Tongue (tissue), 2 donors: ENCODE data around the gene CYP1B1. TPM values are rescaled to one million over a fixed set of nuclear protein-coding genes. Genes with fewer than 3 reads are reported as not detected.
"Not testable (repeated sequence)": the region's sequence is repeated elsewhere in the genome, so short reads cannot be mapped to it uniquely, and the experiment has no call there.

Experiments used
- DNase-seq: peaks from one replicate; pipeline ENCODE4 v3.0.0-alpha.2; 2015
- total RNA-seq: library from RNA; depleted of rRNA; stranded (reverse); fragments of >200 nt; gene quantifications from one replicate; pipeline ENCODE4 v1.2.3, GENCODE V29; 2014

The CYP1B1 gene
- total RNA-seq, result 8.0 TPM

- peak; percentile 11 for DNase-seq
Observed at GRCh38 chr2:38075507-38076151, at the start of gene CYP1B1. Gene CYP1B1 (minus strand): TSS chr2:38076151. CDS start chr2:38075388, 763 bp downstream.

GRCh38 chr2:38125007-38125406 is 49.1 kb upstream of the CYP1B1 start:
- DNase-seq, result no peak

GRCh38 chr2:38123911-38124310 is 48.0 kb upstream of the CYP1B1 start:
- no peak for DNase-seq

DNA sequence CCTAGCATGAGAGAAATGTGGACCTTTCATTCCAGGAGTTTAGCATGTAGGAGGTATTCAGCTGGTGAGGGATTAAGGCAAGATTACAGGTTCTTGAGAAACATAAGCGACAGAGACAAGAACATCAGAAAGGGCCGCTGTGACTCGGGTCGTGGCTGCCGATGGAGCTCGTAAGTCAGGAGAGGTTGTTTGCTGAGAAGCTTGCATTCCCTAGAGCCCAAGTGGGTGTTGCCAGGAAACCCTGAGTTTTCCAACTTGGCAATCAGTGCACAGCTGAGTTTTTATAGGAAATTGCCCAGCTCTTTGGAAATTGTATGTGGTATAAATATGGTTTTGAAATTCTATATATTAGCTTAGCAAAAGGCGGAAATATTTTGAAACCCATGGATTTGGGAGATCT is 46.4 kb upstream of the CYP1B1 start:
- no peak for DNase-seq

DNA sequence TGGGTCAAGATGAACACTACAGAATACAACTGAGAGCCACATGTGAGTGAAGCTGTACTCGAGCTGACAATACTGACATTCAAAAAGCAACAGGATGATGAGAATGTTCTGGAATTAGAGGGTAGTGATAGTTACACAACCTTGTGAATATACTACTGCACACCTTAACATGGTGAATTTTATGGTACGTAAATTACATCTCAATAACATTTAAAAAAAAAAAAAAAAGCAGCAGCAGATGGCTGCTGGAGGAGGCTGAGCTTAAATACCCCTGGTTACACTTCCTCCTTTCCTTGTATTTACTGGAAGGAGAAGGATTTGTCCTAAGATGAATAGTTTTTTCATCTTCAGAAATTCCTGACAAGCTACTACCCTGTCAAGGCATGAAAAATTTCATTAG is 45.5 kb upstream of the CYP1B1 start:
- DNase-seq, result no peak

DNA sequence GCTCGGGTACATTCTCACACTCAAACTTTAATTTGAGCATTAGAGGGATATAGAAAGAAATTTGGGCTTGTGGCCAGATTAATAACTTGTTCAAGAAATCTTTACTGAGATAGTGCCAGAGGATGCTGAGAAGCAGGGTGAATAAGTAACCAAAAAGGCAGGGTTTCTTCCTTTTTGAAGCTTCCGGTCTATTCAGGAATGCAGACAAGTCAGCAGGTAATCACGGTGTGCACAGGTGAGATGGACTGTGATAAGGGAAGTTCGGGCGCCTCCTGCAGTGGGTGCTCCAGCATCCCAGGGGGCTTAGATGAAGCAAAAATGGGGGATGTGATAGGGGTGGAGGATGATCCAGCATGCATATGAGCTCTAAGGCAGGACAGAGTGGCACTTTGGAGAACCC is 44.9 kb upstream of the CYP1B1 start:
- no peak for DNase-seq

GRCh38 chr2:38120264-38120592 is 44.3 kb upstream of the CYP1B1 start:
- no peak for DNase-seq

GRCh38 chr2:38116762-38117161 is 40.8 kb upstream of the CYP1B1 start:
- DNase-seq, result no peak

GRCh38 chr2:38115216-38116032 is 39.5 kb upstream of the CYP1B1 start:
- DNase-seq, result peak; percentile 80

GRCh38 chr2:38113981-38114708 is 38.2 kb upstream of the CYP1B1 start:
- peak; percentile 22 for DNase-seq

DNA sequence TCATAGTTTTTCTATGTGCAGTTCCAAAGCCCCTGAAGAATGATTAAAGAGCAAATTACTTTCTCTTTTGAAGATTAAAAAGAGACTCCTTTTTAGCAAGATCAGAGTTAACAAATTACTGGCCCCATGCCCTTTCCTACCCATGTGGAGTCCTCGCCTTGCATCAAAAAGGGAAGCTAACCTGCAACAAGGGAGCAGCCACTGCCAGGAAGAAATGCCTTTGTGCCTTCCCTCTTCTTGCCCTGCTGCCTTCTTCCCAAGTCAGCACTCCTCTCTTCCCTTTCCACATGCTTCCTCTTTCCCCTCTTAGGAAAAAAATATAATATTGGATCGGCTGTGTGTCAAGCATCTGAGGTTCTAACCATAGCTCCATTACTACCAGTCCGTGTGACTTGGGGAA is 37.1 kb upstream of the CYP1B1 start:
- DNase-seq, result no peak

GRCh38 chr2:38111350-38111749 is 35.4 kb upstream of the CYP1B1 start:
- not testable (repeated sequence) for DNase-seq

DNA sequence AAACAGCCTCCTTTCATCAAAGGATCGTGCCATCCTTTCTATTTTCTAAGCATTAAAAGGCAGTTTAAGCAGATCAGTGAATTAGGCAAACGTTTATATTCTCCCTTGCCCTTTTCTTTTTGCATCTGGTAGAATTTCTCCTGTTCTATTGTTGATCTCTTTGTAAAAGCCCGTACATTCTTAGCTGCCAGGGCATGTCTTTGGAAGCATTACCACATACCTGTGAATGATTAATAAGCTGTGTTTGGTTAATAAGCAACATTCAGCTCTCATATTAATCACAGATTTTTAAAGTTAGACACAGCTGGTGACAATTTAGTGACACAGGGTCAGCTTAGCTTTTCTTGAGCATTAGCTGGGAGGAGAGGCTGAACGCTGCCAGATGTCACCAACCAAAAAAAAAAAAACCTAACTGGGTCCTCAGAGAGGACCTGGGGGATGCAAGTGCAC is 33.8 kb upstream of the CYP1B1 start:
- DNase-seq, result no peak

DNA sequence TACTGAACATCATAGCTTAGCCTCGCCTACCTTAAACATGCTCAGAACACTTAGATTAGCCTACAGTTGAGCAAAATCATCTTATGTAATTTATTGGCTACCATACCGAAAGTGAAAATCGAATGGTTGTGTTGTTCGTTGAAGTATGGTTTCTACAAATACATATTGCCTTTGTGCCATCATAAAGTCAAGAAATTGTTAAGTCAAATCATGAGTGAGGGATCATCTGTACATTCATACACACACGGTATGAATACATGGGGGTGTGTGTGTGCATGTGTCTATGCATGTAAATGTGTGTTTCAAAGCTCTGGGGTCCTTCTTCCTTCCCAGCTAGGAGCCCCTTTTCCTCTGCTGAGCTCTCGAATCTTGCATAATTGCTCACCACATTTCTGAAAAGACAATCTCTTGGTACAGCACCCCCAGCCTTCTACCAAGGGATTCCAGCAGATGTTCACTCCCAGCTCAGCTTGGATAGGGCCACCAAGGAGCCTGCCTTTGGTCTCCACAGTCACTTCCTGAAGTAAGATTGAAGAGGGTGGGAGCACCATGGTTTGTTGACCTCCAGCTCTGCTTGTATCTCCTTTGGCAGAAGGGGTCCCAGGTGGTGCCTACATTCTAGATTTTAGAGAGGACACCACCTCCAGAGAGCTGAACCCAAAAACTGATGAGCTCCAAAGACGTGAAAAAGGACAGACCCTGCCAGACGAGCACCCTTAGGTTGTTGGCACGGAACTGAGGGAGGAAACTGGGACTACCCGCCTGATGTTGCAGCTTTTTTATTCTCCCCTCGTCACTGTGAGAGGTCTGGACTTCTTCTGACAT is 33.2 kb upstream of the CYP1B1 start:
- no peak for DNase-seq

- no peak for DNase-seq
Observed at GRCh38 chr2:38107738-38108410, 31.9 kb upstream of the CYP1B1 start.

DNA sequence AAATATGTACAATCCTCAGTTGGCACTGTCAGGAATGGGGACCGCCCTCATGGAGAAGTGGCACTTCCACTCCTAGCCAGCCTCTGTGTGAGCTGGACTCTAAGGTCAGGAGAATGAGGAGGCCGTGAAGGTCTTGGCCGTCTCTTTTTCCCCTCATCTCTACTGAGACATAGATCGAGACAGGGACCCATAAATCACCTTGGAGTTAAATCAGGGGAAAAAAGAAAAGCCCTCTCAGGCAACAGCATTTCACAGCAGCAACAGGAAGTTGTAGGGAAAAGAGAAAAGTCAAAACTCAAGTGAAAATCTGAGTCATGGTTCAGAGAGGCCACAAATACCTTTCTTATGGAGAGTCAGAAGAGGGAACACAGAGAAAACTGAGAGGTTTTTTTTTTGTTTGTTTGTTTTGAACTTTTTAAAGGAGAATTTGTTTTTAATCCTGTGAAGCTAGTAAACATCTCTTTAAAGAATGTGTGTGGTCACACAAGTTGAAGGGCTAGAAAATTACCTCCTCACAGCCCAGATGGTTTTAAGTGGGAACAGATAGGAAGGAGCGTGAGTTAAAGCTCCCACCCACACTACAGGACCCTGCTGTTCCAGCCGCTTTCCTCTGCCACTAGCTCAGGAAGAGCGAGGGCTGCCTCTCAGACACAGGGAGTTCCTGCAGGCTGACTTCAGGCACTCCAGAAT is 30.6 kb upstream of the CYP1B1 start:
- peak; percentile 38 for DNase-seq

DNA sequence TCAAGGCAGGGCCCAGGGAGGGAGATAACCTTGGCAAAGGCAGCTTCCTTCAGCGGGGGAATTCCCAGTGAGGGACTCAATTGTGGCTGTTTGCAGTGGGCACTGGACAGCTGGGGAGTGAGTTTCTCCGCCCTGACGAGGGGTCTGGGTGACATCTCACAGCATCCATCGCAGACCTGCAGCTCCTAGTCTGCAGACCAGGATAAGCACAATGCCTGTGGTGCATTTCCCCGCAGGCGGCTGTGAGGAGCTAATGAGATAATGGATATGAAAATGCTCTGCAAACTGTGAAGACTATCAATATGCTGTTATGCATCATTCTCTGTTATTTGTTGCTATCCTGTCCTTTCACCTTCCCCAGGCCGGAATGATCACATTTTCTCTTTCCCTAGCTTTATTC is 30.0 kb upstream of the CYP1B1 start:
- no peak for DNase-seq

- DNase-seq, result no peak
Observed at GRCh38 chr2:38104598-38104997, 28.6 kb upstream of the CYP1B1 start.

DNA sequence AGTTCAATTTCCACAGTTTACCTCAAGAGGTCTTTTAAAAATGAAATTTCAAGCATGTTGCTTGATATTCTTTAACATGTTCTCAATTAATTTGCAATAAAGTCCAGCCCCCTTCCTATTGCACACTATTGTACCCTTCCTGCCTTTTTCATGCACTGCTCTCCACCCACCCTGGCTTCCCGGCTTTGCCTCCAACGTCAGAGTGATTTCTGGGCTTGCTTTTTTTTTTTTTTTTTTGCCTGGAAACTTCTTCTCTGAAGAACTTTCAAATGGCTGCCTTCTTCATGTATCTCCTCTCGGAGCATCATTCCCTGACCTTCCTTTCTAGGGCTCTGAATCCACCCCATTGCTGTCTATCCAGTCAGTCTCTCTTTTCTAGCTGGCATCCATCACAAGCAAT is 24.4 kb upstream of the CYP1B1 start:
- no peak for DNase-seq

DNA sequence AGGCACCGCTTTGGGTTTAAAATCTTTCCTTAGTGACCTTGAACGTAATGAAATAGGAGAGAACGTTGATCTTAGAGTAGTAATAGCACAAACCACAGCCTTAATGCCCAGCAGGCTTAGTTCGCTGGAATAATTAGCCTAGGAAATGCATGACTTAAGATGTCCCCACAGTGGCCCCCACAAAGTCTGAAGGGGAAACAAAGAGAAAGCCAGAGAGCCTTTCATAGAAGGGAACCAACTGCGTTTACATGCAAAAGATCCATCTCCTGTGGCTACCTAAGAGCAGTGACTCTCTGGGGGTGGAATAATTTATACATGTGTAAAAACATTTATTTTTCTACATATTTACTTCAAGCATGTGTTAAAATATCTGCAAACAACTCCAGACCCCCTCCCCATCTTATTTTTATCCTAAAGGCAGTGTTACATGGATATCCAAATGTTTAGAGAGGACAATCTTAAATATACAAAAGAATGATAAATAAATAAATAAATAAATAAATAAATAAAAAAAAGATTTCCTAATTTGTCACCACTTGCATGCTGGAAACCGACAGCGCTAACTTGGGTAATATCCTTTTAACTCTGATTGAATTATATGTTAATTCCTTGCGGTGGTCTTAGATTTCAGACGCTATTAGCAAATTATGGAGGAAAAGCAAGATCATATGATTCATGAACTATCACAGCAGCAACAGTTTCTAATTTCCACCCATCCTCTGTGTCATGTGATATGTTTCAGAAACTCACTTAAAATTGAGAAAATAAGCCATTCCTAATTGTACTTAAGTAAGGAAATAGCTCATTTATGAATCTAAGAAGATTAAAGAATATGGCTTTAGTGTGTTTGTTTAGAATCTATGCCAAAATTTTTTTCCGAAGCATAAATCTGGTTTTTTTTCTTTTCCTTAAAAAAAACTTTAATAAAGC is 23.4 kb upstream of the CYP1B1 start:
- DNase-seq, result no peak
